Pancreas (tissue), 10 donors: ENCODE results near the gene NDUFA6. TPM values are rescaled to one million over a fixed set of nuclear protein-coding genes. Genes with fewer than 3 reads are reported as not detected.
"Not testable (repeated sequence)": the region's sequence is repeated elsewhere in the genome, so short reads cannot be mapped to it uniquely, and the experiment has no call there.

Source experiments
- ATAC-seq, 4 donors: fragments of 200-7000 bp; cut with Tn5 transposase; one replicate each; pipeline versions ENCODE4 v1.8.0 to v1.9.1; 2020; ENCODE audit warnings: mild to moderate bottlenecking in 4 of 4, moderate library complexity in 4 of 4
- DNase-seq, 6 donors: peaks; one replicate each; pipeline ENCODE4 v3.0.0-alpha.2; 2020
- FAIRE-seq: peaks from 2 replicates; lab custom pipeline; 2012; peaks lifted over from hg19 to GRCh38; lab: Jason Lieb, UNC
- H3K27ac ChIP-seq, 4 donors: fragments of 200-600 bp; sonication (generic); 1 replicate in 3 of 4; 2 replicates in 1 of 4; pipeline versions ENCODE4 v1.5.0 to v1.8.0; 2020
- H3K27me3 ChIP-seq, 4 donors: fragments of 200-600 bp; one replicate each; pipeline ENCODE4 v1.8.0; 2021
- H3K36me3 ChIP-seq, 3 donors: fragments of 200-600 bp; sonication (generic) in 1 of 3; one replicate each; pipeline versions ENCODE4 v1.5.0 to v1.8.0; 2020 to 2021
- H3K4me1 ChIP-seq, 3 donors: fragments of 200-600 bp; one replicate each; pipeline ENCODE4 v1.8.0; 2021
- H3K4me3 ChIP-seq, 4 donors: fragments of 200-600 bp; sonication (generic) in 2 of 4; one replicate each; pipeline versions ENCODE4 v1.5.0 to v1.8.0; 2020 to 2021
- H3K9me3 ChIP-seq, 4 donors: fragments of 200-600 bp; one replicate each; pipeline ENCODE4 v1.8.0; 2021
- WGBS, 2 donors: extraction: QIAGEN DNeasy Blood & Tissue Kit; methylation state at CpG; one replicate each; pipeline ENCODE4 v1.1.7; 2013; 5-methylcytosine and 5-hydroxymethylcytosine counted together
- intact Hi-C, 3 donors: fragments of 100-400 bp; cut with DNase I; formaldehyde crosslinking; loops; one replicate each; pipeline versions ENCODE4 v1.11.1 to v1.14.2; 2022
- polyA plus RNA-seq, 2 donors: library from polyadenylated mRNA; stranded (reverse); fragments of 200-250 nt; gene quantifications; one replicate each; pipeline ENCODE4 v1.2.3, GENCODE V29; 2013
- total RNA-seq, 6 donors: library from RNA; stranded (reverse); fragmentation: NEBNext Ultra II Directional in 4 of 6; extraction: Animal tissue kit (Norgen Biotek cat#: 25700) in 4 of 6; gene quantifications; one replicate each; pipeline versions ENCODE4 v1.2.1 to v1.2.4, GENCODE V29; 2021 to 2023
- TF ChIP-seq, protein P1 (sequence below), 4 donors: fragments of 200-600 bp; sonication (generic) in 3 of 4; IDR thresholded peaks; one replicate each; pipeline versions ENCODE4 v1.5.0 to v1.8.0; 2021; ENCODE audit warnings: antibody characterized with exemption in 4 of 4
- donor health status: healthy with polysubstance abuse.
- donor health status: DM: no; HTN: no; CAD: no; lungs with moderate emphysema.
- donor health status: DM: no; HTN: no; CAD: no.
- donor health status: control.
- donor health status: control.
- donor health status: Bipolar disorder and iron deficiency.
- donor health status: DM: yes; HTN: yes; CAD: no.
- donor health status: DM: no; HTN: no; CAD: no.
- donor health status: DM: no; HTN: no; CAD: no.
- donor health status: DM: yes; HTN: yes; CAD: no.

The NDUFA6 gene
- total and polyA plus RNA-seq, 8 donors = 16.8 to 44.5 (median 24.4) TPM

DNA sequence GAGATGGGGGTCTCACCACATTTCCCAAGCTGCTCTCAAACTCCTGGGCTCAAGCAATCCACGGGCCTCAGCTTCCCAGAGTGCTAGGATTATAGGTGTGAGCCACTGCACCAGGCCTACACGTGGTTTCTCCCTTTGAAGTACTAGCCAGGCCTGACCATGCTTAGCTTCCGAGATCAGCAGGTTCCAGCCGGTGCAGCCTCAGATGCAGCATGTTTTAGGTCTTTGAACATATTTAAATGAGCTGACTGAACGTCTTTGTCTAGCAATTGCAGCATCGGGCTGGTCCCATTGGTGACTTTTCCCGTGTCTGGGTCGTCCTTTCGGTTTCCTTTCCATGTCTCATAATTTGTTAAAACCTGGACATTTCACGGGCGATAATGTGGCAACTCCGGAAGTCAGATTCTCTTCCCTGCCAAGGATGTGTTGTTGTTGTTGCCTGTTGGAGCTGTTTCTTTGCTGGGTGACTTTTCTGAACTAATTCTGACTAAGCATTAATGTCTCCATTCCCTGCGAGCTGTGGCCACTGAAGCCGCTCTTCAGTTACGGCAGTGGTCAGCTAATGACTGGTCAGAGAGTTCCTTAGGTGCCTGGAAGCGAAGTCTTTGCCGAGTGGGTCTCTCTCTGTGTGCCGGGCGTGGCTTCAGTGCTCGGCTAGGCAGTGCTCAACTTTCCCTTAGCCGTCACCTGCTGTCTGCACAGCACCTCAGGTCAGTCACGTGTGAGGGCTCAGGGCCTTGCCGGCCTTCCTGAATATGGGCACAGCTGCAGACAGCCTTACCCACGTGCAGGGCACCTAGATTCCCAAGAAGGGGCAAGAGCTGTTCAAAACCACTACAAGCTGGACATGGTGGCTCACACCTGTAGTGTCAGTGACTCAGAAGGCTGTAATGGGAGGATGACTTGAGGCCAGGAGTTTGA, 43.8 kb upstream of the NDUFA6 start:
- Histone ChIP-seq H3K4me1 (no peaks in the 10 kb centered on the region), H3K27ac (no peak overlapping the region), H3K27me3 (no peaks in the 10 kb centered on the region), H3K4me3 (no peak overlapping the region), H3K9me3 (no peaks in the 10 kb centered on the region), H3K36me3 (no peaks in the 10 kb centered on the region)
- ATAC-seq = peak in 1 of 4 donors; percentile 46
- intact Hi-C loops = no loop called here
- DNase-seq = no peak
- WGBS, 2 donors = 73 to 75% methylated on average over 24 of the region's 24 CpGs
- TF ChIP-seq, protein P1, sequence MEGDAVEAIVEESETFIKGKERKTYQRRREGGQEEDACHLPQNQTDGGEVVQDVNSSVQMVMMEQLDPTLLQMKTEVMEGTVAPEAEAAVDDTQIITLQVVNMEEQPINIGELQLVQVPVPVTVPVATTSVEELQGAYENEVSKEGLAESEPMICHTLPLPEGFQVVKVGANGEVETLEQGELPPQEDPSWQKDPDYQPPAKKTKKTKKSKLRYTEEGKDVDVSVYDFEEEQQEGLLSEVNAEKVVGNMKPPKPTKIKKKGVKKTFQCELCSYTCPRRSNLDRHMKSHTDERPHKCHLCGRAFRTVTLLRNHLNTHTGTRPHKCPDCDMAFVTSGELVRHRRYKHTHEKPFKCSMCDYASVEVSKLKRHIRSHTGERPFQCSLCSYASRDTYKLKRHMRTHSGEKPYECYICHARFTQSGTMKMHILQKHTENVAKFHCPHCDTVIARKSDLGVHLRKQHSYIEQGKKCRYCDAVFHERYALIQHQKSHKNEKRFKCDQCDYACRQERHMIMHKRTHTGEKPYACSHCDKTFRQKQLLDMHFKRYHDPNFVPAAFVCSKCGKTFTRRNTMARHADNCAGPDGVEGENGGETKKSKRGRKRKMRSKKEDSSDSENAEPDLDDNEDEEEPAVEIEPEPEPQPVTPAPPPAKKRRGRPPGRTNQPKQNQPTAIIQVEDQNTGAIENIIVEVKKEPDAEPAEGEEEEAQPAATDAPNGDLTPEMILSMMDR (IDR thresholded peaks at IDR 0.05) = no peak
- no peak for FAIRE-seq

DNA sequence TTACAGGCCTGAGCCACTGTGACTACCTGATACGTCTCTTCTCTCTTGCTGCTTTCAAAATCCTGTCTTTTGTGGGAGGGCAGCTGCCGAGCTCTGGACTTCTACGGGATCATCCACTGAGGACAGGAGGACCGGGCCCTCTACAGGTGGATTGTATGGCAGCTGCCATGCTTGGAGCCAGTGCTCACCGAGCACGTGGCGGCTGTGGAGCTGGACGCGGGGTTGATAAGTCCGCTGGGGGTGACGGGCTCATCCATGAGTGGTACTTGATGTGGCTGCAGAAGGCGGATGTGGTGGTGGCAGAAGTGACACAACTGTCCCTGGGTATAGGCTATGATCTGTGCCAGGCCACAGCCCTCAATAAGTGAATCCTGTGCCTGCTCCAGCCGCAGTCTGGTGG, 41.9 kb upstream of the NDUFA6 start:
- no peaks in the 10 kb centered on the region for H3K4me1 ChIP-seq
- 67 to 80% methylated on average over 13 of the region's 13 CpGs for WGBS, 2 donors
- FAIRE-seq = no peak
- no peak overlapping the region for H3K4me3 ChIP-seq
- intact Hi-C loops = no loop called here
- TF ChIP-seq, protein P1 (IDR thresholded peaks at IDR 0.05) = no peak
- H3K27ac ChIP-seq = no peak overlapping the region
- ATAC-seq = no peak
- H3K36me3 ChIP-seq = no peaks in the 10 kb centered on the region
- DNase-seq = no peak
- no peaks in the 10 kb centered on the region for H3K27me3 ChIP-seq
- H3K9me3 ChIP-seq = no peaks in the 10 kb centered on the region

DNA sequence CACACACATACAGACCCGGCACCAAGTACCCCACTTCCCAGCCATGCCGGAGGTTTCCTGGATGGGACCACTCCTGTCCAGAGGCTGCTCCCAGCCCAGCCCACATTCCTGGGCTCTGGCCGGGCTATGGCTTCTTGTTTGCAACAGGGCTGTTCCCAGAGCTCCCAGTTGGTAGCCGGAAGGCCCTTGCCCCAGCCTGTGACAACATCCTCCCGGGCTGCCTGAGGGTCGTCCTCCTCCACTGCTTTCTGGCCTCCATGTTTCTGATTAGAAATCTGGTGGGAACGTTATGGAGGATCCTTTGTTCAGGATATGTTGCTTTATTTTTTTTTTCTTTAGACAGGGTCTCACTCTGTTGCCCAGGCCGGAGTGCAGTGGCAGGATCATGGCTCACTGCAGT, 41.0 kb upstream of the NDUFA6 start:
- Histone ChIP-seq H3K4me1 (no peaks in the 10 kb centered on the region), H3K27ac (no peak overlapping the region), H3K27me3 (no peaks in the 10 kb centered on the region), H3K9me3 (no peaks in the 10 kb centered on the region), H3K36me3 (no peaks in the 10 kb centered on the region), H3K4me3 (no peak overlapping the region)
- intact Hi-C loops = no loop called here
- TF ChIP-seq, protein P1 (IDR thresholded peaks at IDR 0.05) = no peak
- WGBS, 2 donors = 69 to 75% methylated on average over 8 of the region's 8 CpGs
- DNase-seq = no peak
- no peak for FAIRE-seq
- ATAC-seq = no peak

DNA sequence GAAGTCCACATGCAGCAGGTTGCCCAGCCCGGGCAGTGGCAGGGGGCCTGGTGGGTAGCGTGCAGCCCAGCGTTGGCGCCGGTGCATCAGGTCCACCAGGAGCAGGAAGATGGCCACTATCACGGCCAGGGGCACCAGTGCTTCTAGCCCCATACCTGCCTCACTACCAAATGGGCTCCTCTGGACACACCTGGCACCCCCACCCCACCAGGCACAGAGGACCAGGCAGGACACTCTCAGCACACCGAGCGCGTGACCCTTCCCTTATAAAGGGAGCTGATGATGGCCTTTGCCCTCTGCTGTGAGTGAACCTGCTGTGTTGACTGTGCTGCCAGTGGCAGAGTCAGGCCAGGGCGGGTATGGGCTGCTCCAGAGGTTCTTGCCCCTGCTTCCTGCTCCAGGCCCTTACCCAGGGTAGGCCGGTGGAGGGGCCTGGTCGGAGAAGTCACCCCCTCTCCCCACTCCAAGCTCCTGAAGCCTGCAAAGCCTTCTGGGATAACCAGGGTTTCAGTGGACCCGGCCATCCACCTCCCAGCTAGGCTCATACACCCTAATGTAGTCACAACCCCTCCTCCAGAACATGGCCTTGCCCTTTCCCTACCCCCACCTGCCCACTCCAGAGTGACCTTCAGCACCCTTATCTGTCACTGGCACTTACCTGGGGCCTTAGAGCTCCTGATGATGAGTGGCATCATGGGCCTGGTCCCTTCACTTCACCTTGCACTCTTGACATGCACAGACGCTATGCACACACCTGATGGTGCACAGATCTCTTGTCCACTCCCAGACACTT, 40.3 kb upstream of the NDUFA6 start, which contains the start of gene CYP2D6:
TSS of gene CYP2D6 (minus strand) at position 172 of the 793 bp plus-strand sequence. CDS start at position 153, 19 bp downstream.
- FAIRE-seq, H3K27ac ChIP-seq, H3K4me3 ChIP-seq, H3K36me3 ChIP-seq, H3K27me3 ChIP-seq, intact Hi-C loops, H3K4me1 ChIP-seq, H3K9me3 ChIP-seq, DNase-seq: not testable (repeated sequence)
- WGBS, 2 donors = 77 to 87% methylated on average over 13 of the region's 14 CpGs
- ATAC-seq = peak in 1 of 4 donors; percentile 8

- H3K4me3 ChIP-seq, ATAC-seq, H3K4me1 ChIP-seq, DNase-seq, H3K27me3 ChIP-seq, H3K36me3 ChIP-seq, intact Hi-C loops, H3K27ac ChIP-seq, FAIRE-seq, H3K9me3 ChIP-seq: not testable (repeated sequence)
- 0 to 33% methylated on average over 1 of the region's 7 CpGs for WGBS, 2 donors
These were observed 39.6 kb upstream of the NDUFA6 start for GRCh38 chr22:42130182-42130581.

DNA sequence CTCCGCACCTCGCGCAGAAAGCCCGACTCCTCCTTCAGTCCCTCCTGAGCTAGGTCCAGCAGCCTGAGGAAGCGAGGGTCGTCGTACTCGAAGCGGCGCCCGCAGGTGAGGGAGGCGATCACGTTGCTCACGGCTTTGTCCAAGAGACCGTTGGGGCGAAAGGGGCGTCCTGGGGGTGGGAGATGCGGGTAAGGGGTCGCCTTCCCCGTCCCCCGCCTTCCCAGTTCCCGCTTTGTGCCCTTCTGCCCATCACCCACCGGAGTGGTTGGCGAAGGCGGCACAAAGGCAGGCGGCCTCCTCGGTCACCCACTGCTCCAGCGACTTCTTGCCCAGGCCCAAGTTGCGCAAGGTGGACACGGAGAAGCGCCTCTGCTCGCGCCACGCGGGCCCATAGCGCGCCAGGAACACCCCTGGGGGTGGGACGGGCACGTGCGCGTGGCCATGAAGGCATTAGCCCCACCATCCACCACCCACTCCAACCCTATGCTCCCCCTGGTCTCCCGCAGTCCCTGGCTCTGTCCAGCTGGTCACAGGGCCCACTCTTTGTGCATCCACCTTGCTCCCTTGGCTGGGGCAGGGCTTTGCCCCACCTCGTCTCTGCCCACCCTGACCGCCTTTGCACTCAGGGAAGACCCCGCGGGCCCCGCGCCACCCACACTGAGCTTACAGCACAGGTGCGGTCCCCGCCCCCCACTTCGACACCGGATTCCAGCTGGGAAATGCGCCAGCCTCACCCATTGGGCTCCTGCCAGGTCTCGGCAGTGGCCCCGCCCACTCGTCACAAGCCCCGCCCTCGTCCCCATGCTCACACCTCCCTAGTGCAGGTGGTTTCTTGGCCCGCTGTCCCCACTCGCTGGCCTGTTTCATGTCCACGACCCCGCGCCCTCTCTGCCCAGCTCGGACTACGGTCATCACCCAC, 38.5 kb upstream of the NDUFA6 start:
- peak in 2 of 6 donors; percentile 49 to 83 for DNase-seq
- not testable (repeated sequence) for FAIRE-seq

DNA sequence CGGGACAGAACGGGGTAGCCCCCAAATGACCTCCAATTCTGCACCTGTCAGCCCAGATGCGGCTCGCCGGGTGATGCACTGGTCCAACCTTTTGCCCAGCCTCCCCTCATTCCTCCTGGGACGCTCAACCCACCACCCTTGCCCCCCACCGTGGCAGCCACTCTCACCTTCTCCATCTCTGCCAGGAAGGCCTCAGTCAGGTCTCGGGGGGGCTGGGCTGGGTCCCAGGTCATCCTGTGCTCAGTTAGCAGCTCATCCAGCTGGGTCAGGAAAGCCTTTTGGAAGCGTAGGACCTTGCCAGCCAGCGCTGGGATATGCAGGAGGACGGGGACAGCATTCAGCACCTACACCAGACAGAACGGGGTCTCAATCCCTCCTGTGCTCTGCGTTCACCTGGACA, 37.4 kb upstream of the NDUFA6 start:
- H3K27me3 ChIP-seq, FAIRE-seq, H3K27ac ChIP-seq, intact Hi-C loops, ATAC-seq, H3K9me3 ChIP-seq, H3K36me3 ChIP-seq, H3K4me3 ChIP-seq, DNase-seq, H3K4me1 ChIP-seq: not testable (repeated sequence)
- 79 to 86% methylated on average over 8 to 13 of the region's 13 CpGs for WGBS, 2 donors

More for the DNA sequence above, 38.5 kb upstream of the NDUFA6 start:
- intact Hi-C loops, H3K4me1 ChIP-seq, H3K36me3 ChIP-seq, H3K9me3 ChIP-seq, H3K4me3 ChIP-seq, H3K27ac ChIP-seq, H3K27me3 ChIP-seq: not testable (repeated sequence)
- WGBS, 2 donors = 61 to 68% methylated on average over 50 to 65 of the region's 65 CpGs
- peak; percentile 5 to 63 (median 38) for ATAC-seq
